IMR-90 (cell line): Measurements from ENCODE around the gene ZNF606. TPM values are rescaled to one million over a fixed set of nuclear protein-coding genes. Genes with fewer than 3 reads are reported as not detected.

Experiments used
- ATAC-seq: fragments of 200-7000 bp; cut with Tn5 transposase; 2 replicates; pipeline ENCODE4 v1.9.1; 2020; ENCODE audit warnings: low read depth, mild to moderate bottlenecking, moderate library complexity
- BruUV-seq: library from RNA; stranded (reverse); fragments of 400-500 nt; replicated peaks from 2 replicates; lab custom pipeline; 2021; lab: Mats Ljungman, UMichigan
- CTCF ChIA-PET: fragments of 300-600 bp; formaldehyde crosslinking; extraction: SDS; loops from one replicate; lab custom pipeline; 2021; ENCODE audit warnings: antibody characterized with exemption; lab: Yijun Ruan, JAX
- POLR2A ChIA-PET: fragments of 300-600 bp; sonication (Branson Sonifier 250); formaldehyde crosslinking; loops from one replicate; lab custom pipeline; 2022; ENCODE audit warnings: antibody characterized with exemption; ENCODE audit not compliant: unreplicated experiment; lab: Charles Lee
- DNase-seq: peaks from one replicate; pipeline ENCODE4 v3.0.0; 2013
- H2AFZ ChIP-seq: replicated peaks from 2 replicates; pipeline ENCODE3; 2013; ENCODE audit warnings: low read length, mild to moderate bottlenecking; ENCODE audit not compliant: poor library complexity
- H2AK5ac ChIP-seq: 2 replicates; pipeline ENCODE4 v1.6.1; 2013; ENCODE audit warnings: low read depth, low read length, inconsistent platforms
- H2AK9ac ChIP-seq: replicated peaks from 2 replicates; pipeline ENCODE3; 2013; ENCODE audit warnings: mild to moderate bottlenecking, low read depth, low read length, moderate library complexity; ENCODE audit not compliant: poor library complexity
- H2BK120ac ChIP-seq: 2 replicates; pipeline ENCODE4 v1.6.1; 2013; ENCODE audit warnings: low read depth, low read length, inconsistent platforms
- H2BK15ac ChIP-seq: 3 replicates; pipeline ENCODE4 v1.6.1; 2013; ENCODE audit warnings: low read depth, low read length, inconsistent platforms
- H2BK20ac ChIP-seq: 2 replicates; pipeline ENCODE4 v1.6.1; 2013; ENCODE audit warnings: low read depth, mild to moderate bottlenecking, inconsistent platforms, low read length, moderate library complexity
- H2BK5ac ChIP-seq: 2 replicates; pipeline ENCODE4 v1.6.1; 2013; ENCODE audit warnings: mild to moderate bottlenecking, low read depth, low read length, inconsistent platforms; ENCODE audit not compliant: poor library complexity, severe bottlenecking
- H3K14ac ChIP-seq: replicated peaks from 2 replicates; pipeline ENCODE4 v1.6.1; 2013; ENCODE audit warnings: low read depth, low read length, inconsistent platforms
- H3K18ac ChIP-seq: 2 replicates; pipeline ENCODE4 v1.6.1; 2013; ENCODE audit warnings: low read depth, low read length, control low read depth
- H3K23ac ChIP-seq: 2 replicates; pipeline ENCODE4 v1.6.1; 2013; ENCODE audit warnings: low read depth, low read length, inconsistent platforms
- H3K27ac ChIP-seq: 2 replicates; pipeline ENCODE4 v1.5.1; 2013; ENCODE audit warnings: mild to moderate bottlenecking, control low read depth, low read length; ENCODE audit not compliant: insufficient read depth
- H3K27me3 ChIP-seq: 2 replicates; pipeline ENCODE4 v1.6.1; 2013; ENCODE audit warnings: low read length; ENCODE audit not compliant: control insufficient read depth, insufficient read depth
- H3K36me3 ChIP-seq: 2 replicates; pipeline ENCODE4 v1.6.1; 2013; ENCODE audit warnings: low read length, mixed read lengths; ENCODE audit not compliant: control insufficient read depth, insufficient read depth
- H3K4ac ChIP-seq: 2 replicates; pipeline ENCODE4 v1.6.1; 2013; ENCODE audit warnings: low read depth, low read length, inconsistent platforms
- H3K4me1 ChIP-seq: 2 replicates; pipeline ENCODE4 v1.6.1; 2013; ENCODE audit warnings: low read length, mixed read lengths; ENCODE audit not compliant: control insufficient read depth, insufficient read depth
- H3K4me2 ChIP-seq: 2 replicates; pipeline ENCODE4 v1.6.1; 2013; ENCODE audit warnings: low read depth, mild to moderate bottlenecking, control low read depth, low read length, moderate library complexity
- H3K4me3 ChIP-seq: 2 replicates; pipeline ENCODE4 v1.5.1; 2013; ENCODE audit warnings: low read depth, mild to moderate bottlenecking, control low read depth, low read length, moderate library complexity; ENCODE audit not compliant: insufficient read depth
- H3K56ac ChIP-seq: 2 replicates; pipeline ENCODE4 v1.6.1; 2013; ENCODE audit warnings: low read length, inconsistent platforms; ENCODE audit not compliant: insufficient read depth; ENCODE audit errors: extremely low read depth
- H3K79me1 ChIP-seq, 2 experiments: 2 replicates each; pipeline ENCODE4 v1.6.1; 2013; ENCODE audit warnings: low read length in 2 of 2, inconsistent platforms in 1 of 2, low read depth in 1 of 2
- H3K9ac ChIP-seq: 2 replicates; pipeline ENCODE4 v1.6.1; 2013; ENCODE audit warnings: low read depth, low read length, control low read depth
- H3K9me1 ChIP-seq: 2 replicates; pipeline ENCODE4 v1.6.1; 2013; ENCODE audit warnings: low read length, inconsistent platforms; ENCODE audit not compliant: insufficient read depth
- H3K9me3 ChIP-seq: 2 replicates; pipeline ENCODE4 v1.6.1; 2013; ENCODE audit warnings: low read length; ENCODE audit not compliant: control insufficient read depth, insufficient read depth
- H4K20me1 ChIP-seq: 2 replicates; pipeline ENCODE4 v1.6.1; 2013; ENCODE audit warnings: low read length, inconsistent platforms; ENCODE audit not compliant: insufficient read depth
- H4K5ac ChIP-seq: 2 replicates; pipeline ENCODE4 v1.6.1; 2013; ENCODE audit warnings: mild to moderate bottlenecking, low read depth, low read length, control low read depth
- H4K8ac ChIP-seq, 2 experiments: 2 replicates each; pipeline ENCODE4 v1.6.1; 2013; ENCODE audit warnings: low read depth in 2 of 2, low read length in 2 of 2, control low read depth in 1 of 2, inconsistent platforms in 1 of 2
- H4K91ac ChIP-seq: 2 replicates; pipeline ENCODE4 v1.6.1; 2013; ENCODE audit warnings: low read depth, low read length, inconsistent platforms; ENCODE audit not compliant: insufficient read depth
- BHLHE40 ChIP-seq: fragments of 150-350 bp; IDR thresholded peaks from 2 replicates; pipeline ENCODE4 v1.6.1; 2016; ENCODE audit warnings: mild to moderate bottlenecking, low read depth, low read length
- CEBPB ChIP-seq: IDR thresholded peaks from 2 replicates; pipeline ENCODE4 v1.6.1; 2012; ENCODE audit warnings: low read depth, low read length, improper control_type of control experiment
- CHD1 ChIP-seq: IDR thresholded peaks from 2 replicates; pipeline ENCODE4 v1.6.1; 2012; ENCODE audit warnings: low read depth, low read length, improper control_type of control experiment
- CTCF ChIP-seq: conservative IDR thresholded peaks from 2 replicates; pipeline ENCODE4 v1.5.1; 2012; ENCODE audit warnings: mild to moderate bottlenecking, low read depth, low read length, improper control_type of control experiment
- FOS ChIP-seq: fragments of 150-350 bp; IDR thresholded peaks from 2 replicates; pipeline ENCODE4 v1.6.1; 2016; ENCODE audit warnings: low read depth, low read length
- MAFK ChIP-seq: IDR thresholded peaks from 2 replicates; pipeline ENCODE4 v1.6.1; 2012; ENCODE audit warnings: low read depth, low read length, improper control_type of control experiment
- MAZ ChIP-seq: IDR thresholded peaks from 2 replicates; pipeline ENCODE4 v1.6.1; 2012; ENCODE audit warnings: low read depth, mild to moderate bottlenecking, low read length, improper control_type of control experiment, moderate library complexity, borderline replicate concordance
- MXI1 ChIP-seq: IDR thresholded peaks from 2 replicates; pipeline ENCODE4 v1.6.1; 2012; ENCODE audit warnings: low read depth, mild to moderate bottlenecking, low read length, moderate library complexity, borderline replicate concordance
- NFE2L2 ChIP-seq: fragments of 150-350 bp; IDR thresholded peaks from 2 replicates; pipeline ENCODE4 v1.6.1; 2016; ENCODE audit warnings: low read depth, mild to moderate bottlenecking, low read length
- POLR2A ChIP-seq: IDR thresholded peaks from 2 replicates; pipeline ENCODE4 v1.6.1; 2012; ENCODE audit warnings: mild to moderate bottlenecking, low read depth, low read length
- RAD21 ChIP-seq: IDR thresholded peaks from 2 replicates; pipeline ENCODE4 v1.6.1; 2012; ENCODE audit warnings: low read length, improper control_type of control experiment
- RCOR1 ChIP-seq: IDR thresholded peaks from 2 replicates; pipeline ENCODE4 v1.6.1; 2012; ENCODE audit warnings: mild to moderate bottlenecking, low read length, improper control_type of control experiment; ENCODE audit not compliant: insufficient replicate concordance
- RFX5 ChIP-seq: IDR thresholded peaks from 2 replicates; pipeline ENCODE4 v1.8.0; 2012; ENCODE audit warnings: low read depth, mild to moderate bottlenecking, low read length, moderate library complexity
- SMC3 ChIP-seq: fragments of 150-350 bp; IDR thresholded peaks from 2 replicates; pipeline ENCODE4 v1.6.1; 2016; ENCODE audit warnings: low read depth, mild to moderate bottlenecking, antibody characterized with exemption, low read length, moderate library complexity
- WGBS, 2 experiments: methylation state at CpG; one replicate each; pipeline versions ENCODE4 v1.1.5 to v1.1.7; 2013; ENCODE audit warnings: missing lambda C conversion rate in 2 of 2; ENCODE audit not compliant: insufficient read length in 1 of 2; ENCODE audit errors: extremely low coverage in 2 of 2; 5-methylcytosine and 5-hydroxymethylcytosine counted together
- dilution Hi-C: fragments of 300-500 bp; cut with HindIII; formaldehyde crosslinking; loops from one replicate; pipeline ENCODE4 v1.14.3; 2018; ENCODE audit warnings: low sequenced_read_pairs; ENCODE audit not compliant: unreplicated experiment
- in situ Hi-C: fragments of 300-500 bp; cut with MboI; formaldehyde crosslinking; loops from 3 replicates; pipeline ENCODE4 v1.14.3; 2019; ENCODE audit warnings: low sequenced_read_pairs, inconsistent platforms, mixed read lengths
- intact Hi-C: fragments of 100-400 bp; cut with micrococcal nuclease; formaldehyde crosslinking; loops from 2 replicates; pipeline ENCODE4 v1.10.0; 2022
- polyA plus RNA-seq, 3 experiments: library from polyadenylated mRNA; depleted of rRNA; stranded (reverse); fragments of >200 nt; gene quantifications; 2 replicates each; pipeline ENCODE4 v1.2.3, GENCODE V29; 2012; ENCODE audit warnings: low replicate concordance in 1 of 3
- total RNA-seq: library from RNA; depleted of rRNA; stranded (reverse); fragments of >200 nt; gene quantifications from 2 replicates; pipeline ENCODE4 v1.2.3, GENCODE V29; 2012
- TF ChIP-seq, protein P1 (sequence below): fragments of 150-350 bp; IDR thresholded peaks from 2 replicates; pipeline ENCODE4 v1.6.1; 2016; ENCODE audit warnings: low read depth, mild to moderate bottlenecking, low read length, moderate library complexity, borderline replicate concordance
- TF ChIP-seq, protein P2 (sequence below): fragments of 150-350 bp; IDR thresholded peaks from 2 replicates; pipeline ENCODE4 v1.6.1; 2017; ENCODE audit warnings: mild to moderate bottlenecking, antibody characterized with exemption, low read length, low read depth

The ZNF606 gene
- total and polyA plus RNA-seq, 2 of the 4 experiments (the other 2 are of a cell fraction) = 4.3 to 9.0 TPM

GRCh38 chr19:58037927-58038687, 35.5 kb upstream of the ZNF606 start:
- Histone ChIP-seq H3K27ac (no peak overlapping the region), H3K56ac (no peak overlapping the region), H2BK15ac (no peak overlapping the region), H4K5ac (no peak overlapping the region), H2BK120ac (no peak overlapping the region), H3K79me1 (no peaks in the 10 kb centered on the region), H3K23ac (no peak overlapping the region), H3K4me1 (no peaks in the 10 kb centered on the region), H2AFZ (no peak overlapping the region), H3K4me2 (no peak overlapping the region), H3K9me3 (peaks cover 42% of the 10 kb centered on the region), H2BK20ac (no peak overlapping the region), H3K14ac (no peak overlapping the region), H3K18ac (no peak overlapping the region), H3K36me3 (no peaks in the 10 kb centered on the region), H3K4me3 (no peak overlapping the region), H4K91ac (no peak overlapping the region), H2AK9ac (no peak overlapping the region), H4K20me1 (no peaks in the 10 kb centered on the region), H4K8ac (no peak overlapping the region), H2AK5ac (no peak overlapping the region), H3K27me3 (no peaks in the 10 kb centered on the region), H3K9me1 (no peaks in the 10 kb centered on the region), H2BK5ac (no peak overlapping the region), H3K4ac (no peak overlapping the region), H3K9ac (no peak overlapping the region)
- DNase-seq (no peak), ATAC-seq (no peak)
- in situ Hi-C loops (no loop called here), intact Hi-C loops (no loop called here), dilution Hi-C loops (no loop called here)
- TF ChIP-seq RFX5 = no peak
- TF ChIP-seq MAZ = no peak
- no peak for TF ChIP-seq MXI1
- no peak for TF ChIP-seq SMC3
- no peak for TF ChIP-seq CTCF
- TF ChIP-seq MAFK = no peak
- TF ChIP-seq FOS = no peak
- no peak for TF ChIP-seq CEBPB
- TF ChIP-seq BHLHE40 = no peak
- TF ChIP-seq, protein P1, sequence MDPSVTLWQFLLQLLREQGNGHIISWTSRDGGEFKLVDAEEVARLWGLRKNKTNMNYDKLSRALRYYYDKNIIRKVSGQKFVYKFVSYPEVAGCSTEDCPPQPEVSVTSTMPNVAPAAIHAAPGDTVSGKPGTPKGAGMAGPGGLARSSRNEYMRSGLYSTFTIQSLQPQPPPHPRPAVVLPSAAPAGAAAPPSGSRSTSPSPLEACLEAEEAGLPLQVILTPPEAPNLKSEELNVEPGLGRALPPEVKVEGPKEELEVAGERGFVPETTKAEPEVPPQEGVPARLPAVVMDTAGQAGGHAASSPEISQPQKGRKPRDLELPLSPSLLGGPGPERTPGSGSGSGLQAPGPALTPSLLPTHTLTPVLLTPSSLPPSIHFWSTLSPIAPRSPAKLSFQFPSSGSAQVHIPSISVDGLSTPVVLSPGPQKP = no peak
- TF ChIP-seq RAD21 = no peak
- TF ChIP-seq, protein P2, sequence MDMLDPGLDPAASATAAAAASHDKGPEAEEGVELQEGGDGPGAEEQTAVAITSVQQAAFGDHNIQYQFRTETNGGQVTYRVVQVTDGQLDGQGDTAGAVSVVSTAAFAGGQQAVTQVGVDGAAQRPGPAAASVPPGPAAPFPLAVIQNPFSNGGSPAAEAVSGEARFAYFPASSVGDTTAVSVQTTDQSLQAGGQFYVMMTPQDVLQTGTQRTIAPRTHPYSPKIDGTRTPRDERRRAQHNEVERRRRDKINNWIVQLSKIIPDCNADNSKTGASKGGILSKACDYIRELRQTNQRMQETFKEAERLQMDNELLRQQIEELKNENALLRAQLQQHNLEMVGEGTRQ = no peak
- TF ChIP-seq CHD1 = no peak
- TF ChIP-seq NFE2L2 = no peak
- no peak for TF ChIP-seq RCOR1
- no peak for TF ChIP-seq POLR2A
- no TSS peak for BruUV-seq
- ChIA-PET POLR2A (no interaction called here), CTCF (no interaction called here)
- 7% methylated on average over 14 of the region's 44 CpGs; no CpG with 5 or more reads in 1 of the 2 experiments for WGBS, 2 experiments
